Keratinocyte (primary cell): ENCODE results near the gene NALCN. TPM values are rescaled to one million over a fixed set of nuclear protein-coding genes. Genes with fewer than 3 reads are reported as not detected.

Experiments
- DNase-seq: peaks from one replicate; pipeline ENCODE4 v3.0.0-alpha.2; 2011; ENCODE audit warnings: low read depth, missing footprints, low spot score
- FAIRE-seq: peaks from 2 replicates; lab custom pipeline; 2011; peaks lifted over from hg19 to GRCh38; lab: Jason Lieb, UNC
- H2AFZ ChIP-seq: 2 replicates; pipeline ENCODE4 v1.6.0; 2012; ENCODE audit warnings: low read length, control low read depth, inconsistent platforms; ENCODE audit not compliant: control insufficient read depth
- H3K27ac ChIP-seq: 2 replicates; pipeline ENCODE4 v1.5.1; 2011; ENCODE audit warnings: low read length; ENCODE audit not compliant: control insufficient read depth, insufficient read depth
- H3K27me3 ChIP-seq: 3 replicates; pipeline ENCODE4 v1.6.0; 2011; ENCODE audit warnings: low read length; ENCODE audit not compliant: control insufficient read depth, insufficient read depth; ENCODE audit errors: extremely low read depth
- H3K36me3 ChIP-seq, 2 experiments: 2 replicates in 1 of 2; 3 replicates in 1 of 2; pipeline ENCODE4 v1.5.1; 2011; ENCODE audit warnings: low read length in 2 of 2, mild to moderate bottlenecking in 1 of 2; ENCODE audit not compliant: control insufficient read depth in 2 of 2, insufficient read depth in 2 of 2; ENCODE audit errors: extremely low read depth in 1 of 2
- H3K4me1 ChIP-seq: 3 replicates; pipeline ENCODE4 v1.5.1; 2011; ENCODE audit warnings: low read length; ENCODE audit not compliant: control insufficient read depth, insufficient read depth; ENCODE audit errors: extremely low read depth
- H3K4me2 ChIP-seq: 3 replicates; pipeline ENCODE4 v1.6.0; 2011; ENCODE audit warnings: low read depth, low read length; ENCODE audit not compliant: control insufficient read depth, insufficient read depth; ENCODE audit errors: extremely low read depth
- H3K4me3 ChIP-seq, 3 experiments: fragments of 200-600 bp in 1 of 3; sonication (generic) in 1 of 3; 2 replicates in 2 of 3; 3 replicates in 1 of 3; pipeline ENCODE4 v1.5.1; 2011 to 2016; ENCODE audit warnings: low read length in 3 of 3, mild to moderate bottlenecking in 3 of 3, control low read depth in 2 of 3, inconsistent platforms in 1 of 3, low read depth in 1 of 3, mixed read lengths in 1 of 3, mixed run types in 1 of 3, moderate library complexity in 1 of 3; ENCODE audit not compliant: control insufficient read depth in 2 of 3, insufficient read depth in 2 of 3; ENCODE audit errors: extremely low read depth in 1 of 3
- H3K79me2 ChIP-seq: 2 replicates; pipeline ENCODE4 v1.6.0; 2012; ENCODE audit warnings: low read length; ENCODE audit not compliant: control insufficient read depth, insufficient read depth
- H3K9ac ChIP-seq: 3 replicates; pipeline ENCODE4 v1.6.0; 2011; ENCODE audit warnings: low read length; ENCODE audit not compliant: control insufficient read depth, insufficient read depth; ENCODE audit errors: extremely low read depth
- H3K9me1 ChIP-seq: 3 replicates; pipeline ENCODE4 v1.6.0; 2011; ENCODE audit warnings: low read length; ENCODE audit not compliant: control insufficient read depth, insufficient read depth; ENCODE audit errors: extremely low read depth
- H3K9me3 ChIP-seq: 2 replicates; pipeline ENCODE4 v1.5.1; 2012; ENCODE audit warnings: low read depth, low read length; ENCODE audit not compliant: control insufficient read depth
- H4K20me1 ChIP-seq: 3 replicates; pipeline ENCODE4 v1.6.0; 2011; ENCODE audit warnings: low read length; ENCODE audit not compliant: control insufficient read depth, insufficient read depth; ENCODE audit errors: extremely low read depth
- EZH2 ChIP-seq: IDR thresholded peaks from one replicate; pipeline ENCODE4 v1.6.1; 2012; ENCODE audit warnings: inconsistent platforms, mild to moderate bottlenecking, low read length, moderate library complexity
- dilution Hi-C: fragments of 300-500 bp; cut with MboI; formaldehyde crosslinking; loops from one replicate; pipeline ENCODE4 v1.7.0; 2020; ENCODE audit warnings: low sequenced_read_pairs; ENCODE audit not compliant: extremely low pct_ligation_motif_present
- polyA plus RNA-seq, 5 experiments: library from polyadenylated mRNA; depleted of rRNA in 3 of 5; stranded (reverse) in 3 of 5; stranded (forward) in 1 of 5; unstranded in 1 of 5; fragments of >200 nt; gene quantifications; 1 replicate in 1 of 5; 2 replicates in 3 of 5; 3 replicates in 1 of 5; pipeline versions ENCODE4 v1.2.1 to v1.2.3, GENCODE V29; 2011 to 2012; ENCODE audit warnings: missing spikeins in 2 of 5, low read depth in 1 of 5, low replicate concordance in 1 of 5
- TF ChIP-seq, protein P1 (sequence below), 3 experiments: IDR thresholded peaks in 1 of 3; conservative IDR thresholded peaks in 1 of 3; optimal IDR thresholded peaks in 1 of 3; 2 replicates in 2 of 3; 3 replicates in 1 of 3; pipeline versions ENCODE3 to v1.5.1; 2011; ENCODE audit warnings: low read length in 3 of 3, mild to moderate bottlenecking in 3 of 3, moderate library complexity in 2 of 3, control low read depth in 1 of 3, inconsistent platforms in 1 of 3; ENCODE audit not compliant: insufficient read depth in 2 of 3; ENCODE audit errors: extremely low read depth in 1 of 3

Gene NALCN
- polyA plus RNA-seq, 1 donor (not counting 4 experiments of a cell fraction or from before 2014, with no cell fraction given), result 0.16 TPM

DNA sequence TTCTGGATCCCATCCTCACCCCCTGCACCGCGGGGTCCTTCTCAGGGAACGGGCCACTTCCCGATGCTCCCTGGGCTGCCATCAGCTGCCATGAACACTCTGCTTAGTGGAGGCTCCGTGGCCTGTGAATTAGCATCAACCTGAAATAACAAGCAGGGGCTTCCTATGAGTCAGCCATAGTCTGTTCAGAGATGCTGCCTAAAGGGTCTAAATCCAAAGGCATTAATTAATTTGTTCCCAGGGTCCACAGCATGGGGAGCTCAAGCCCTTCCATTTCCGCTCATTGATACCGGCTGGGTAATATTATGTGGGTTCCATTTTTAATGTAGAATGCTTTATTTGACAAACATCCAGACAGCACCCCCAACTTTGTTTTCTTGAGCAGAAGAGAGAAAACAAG lies 399.8 kb downstream of the NALCN start:
- no peak overlapping the region for H3K4me3 ChIP-seq
- H4K20me1 ChIP-seq, result no peaks in the 10 kb centered on the region
- H3K79me2 ChIP-seq, result no peaks in the 10 kb centered on the region
- no peak for TF ChIP-seq EZH2
- TF ChIP-seq, protein P1, sequence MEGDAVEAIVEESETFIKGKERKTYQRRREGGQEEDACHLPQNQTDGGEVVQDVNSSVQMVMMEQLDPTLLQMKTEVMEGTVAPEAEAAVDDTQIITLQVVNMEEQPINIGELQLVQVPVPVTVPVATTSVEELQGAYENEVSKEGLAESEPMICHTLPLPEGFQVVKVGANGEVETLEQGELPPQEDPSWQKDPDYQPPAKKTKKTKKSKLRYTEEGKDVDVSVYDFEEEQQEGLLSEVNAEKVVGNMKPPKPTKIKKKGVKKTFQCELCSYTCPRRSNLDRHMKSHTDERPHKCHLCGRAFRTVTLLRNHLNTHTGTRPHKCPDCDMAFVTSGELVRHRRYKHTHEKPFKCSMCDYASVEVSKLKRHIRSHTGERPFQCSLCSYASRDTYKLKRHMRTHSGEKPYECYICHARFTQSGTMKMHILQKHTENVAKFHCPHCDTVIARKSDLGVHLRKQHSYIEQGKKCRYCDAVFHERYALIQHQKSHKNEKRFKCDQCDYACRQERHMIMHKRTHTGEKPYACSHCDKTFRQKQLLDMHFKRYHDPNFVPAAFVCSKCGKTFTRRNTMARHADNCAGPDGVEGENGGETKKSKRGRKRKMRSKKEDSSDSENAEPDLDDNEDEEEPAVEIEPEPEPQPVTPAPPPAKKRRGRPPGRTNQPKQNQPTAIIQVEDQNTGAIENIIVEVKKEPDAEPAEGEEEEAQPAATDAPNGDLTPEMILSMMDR (optimal IDR thresholded peaks at IDR 0.05 in 1 of 3, IDR thresholded peaks at IDR 0.05 in 1 of 3, conservative IDR thresholded peaks at IDR 0.05 in 1 of 3; ENCODE audit: extremely low read depth in 1 of 3, insufficient read depth in 2 of 3, low read length in 3 of 3), result no peak
- no peak overlapping the region for H2AFZ ChIP-seq
- H3K36me3 ChIP-seq, result no peaks in the 10 kb centered on the region
- dilution Hi-C loops, result no loop called here
- H3K27ac ChIP-seq, result no peak overlapping the region
- no peaks in the 10 kb centered on the region for H3K9me1 ChIP-seq
- H3K9me3 ChIP-seq, result no peaks in the 10 kb centered on the region
- H3K4me1 ChIP-seq, result no peaks in the 10 kb centered on the region
- no peak overlapping the region for H3K4me2 ChIP-seq
- FAIRE-seq (no peak), DNase-seq (no peak)
- H3K27me3 ChIP-seq, result no peaks in the 10 kb centered on the region
- H3K9ac ChIP-seq, result no peak overlapping the region

GRCh38 chr13:101013245-101013644 lies 403.1 kb downstream of the NALCN start:
- H3K4me1 ChIP-seq, result no peaks in the 10 kb centered on the region
- no peaks in the 10 kb centered on the region for H3K9me1 ChIP-seq
- no peaks in the 10 kb centered on the region for H3K9me3 ChIP-seq
- H3K79me2 ChIP-seq, result no peaks in the 10 kb centered on the region
- no peaks in the 10 kb centered on the region for H3K36me3 ChIP-seq
- H4K20me1 ChIP-seq, result no peaks in the 10 kb centered on the region
- no peak overlapping the region for H3K4me3 ChIP-seq
- dilution Hi-C loops, result no loop called here
- H3K4me2 ChIP-seq, result no peak overlapping the region
- no peaks in the 10 kb centered on the region for H3K27me3 ChIP-seq
- TF ChIP-seq, protein P1 (optimal IDR thresholded peaks at IDR 0.05 in 1 of 3, IDR thresholded peaks at IDR 0.05 in 1 of 3, conservative IDR thresholded peaks at IDR 0.05 in 1 of 3; ENCODE audit: extremely low read depth in 1 of 3, insufficient read depth in 2 of 3, low read length in 3 of 3), result peak in 1 of 3 experiments; percentile 2
- TF ChIP-seq EZH2, result no peak
- no peak overlapping the region for H2AFZ ChIP-seq
- no peak overlapping the region for H3K9ac ChIP-seq
- DNase-seq (no peak), FAIRE-seq (no peak)
- H3K27ac ChIP-seq, result no peak overlapping the region
